Gastrocnemius medialis (tissue), 4 donors: ENCODE data around the gene DDAH1.

Source experiments
- CTCF ChIP-seq, 5 experiments: fragments of 450-650 bp in 3 of 5; fragments of 200-600 bp in 2 of 5; sonication (generic) in 2 of 5; IDR thresholded peaks in 4 of 5; conservative IDR thresholded peaks in 1 of 5; 1 replicate in 4 of 5; 2 replicates in 1 of 5; pipeline ENCODE4 v1.5.1; 2016 to 2019; ENCODE audit warnings: antibody characterized with exemption in 5 of 5, mild to moderate bottlenecking in 3 of 5, moderate library complexity in 3 of 5
- POLR2A ChIP-seq, 2 donors: fragments of 450-650 bp; IDR thresholded peaks; one replicate each; pipeline ENCODE4 v1.6.1; 2017; ENCODE audit warnings: antibody characterized with exemption in 2 of 2, mild to moderate bottlenecking in 2 of 2, moderate library complexity in 2 of 2

- TF ChIP-seq CTCF (IDR thresholded peaks at IDR 0.05 in 4 of 5, conservative IDR thresholded peaks at IDR 0.05 in 1 of 5): no peak
- no peak for TF ChIP-seq POLR2A (IDR thresholded peaks at IDR 0.05)
Observed at GRCh38 chr1:85297855-85298629, 166.9 kb downstream of the DDAH1 start.
